ENCODE measurements around the gene C3.

- TF ChIP-seq CTCF (IDR thresholded peaks at IDR 0.05) (peak in 1 of 5 experiments; percentile 3), EP300 (IDR thresholded peaks at IDR 0.05; ENCODE audit: low read depth) (no peak), POLR2A (IDR thresholded peaks at IDR 0.05) (no peak)
These were observed 18.4 kb upstream of the C3 start for GRCh38 chr19:6738787-6739389.

Data from transverse colon (tissue), 3 donors.